Naive B cell (primary cell): Measurements from ENCODE around the gene SLC6A9. TPM values are rescaled to one million over a fixed set of nuclear protein-coding genes. Genes with fewer than 3 reads are reported as not detected.

ENCODE experiments used
- ATAC-seq, 2 donors: fragments of 150-1000 bp; cut with Tn5 transposase; 2 replicates each; pipeline ENCODE4 v1.10.0; 2021; ENCODE audit warnings: low read depth in 2 of 2, mild to moderate bottlenecking in 2 of 2, moderate library complexity in 2 of 2
- DNase-seq: peaks from one replicate; pipeline ENCODE4 v3.0.0; 2022
- H3K27ac Mint-ChIP-seq, 6 donors: one replicate each; pipeline ENCODE4 v1.8.0; 2020 to 2022; ENCODE audit warnings: mild to moderate bottlenecking in 6 of 6, mixed read lengths in 6 of 6, moderate library complexity in 5 of 6, inconsistent platforms in 2 of 6
- H3K27me3 Mint-ChIP-seq, 3 donors: one replicate each; pipeline ENCODE4 v1.8.0; 2021 to 2022; ENCODE audit warnings: mixed read lengths in 3 of 3, mild to moderate bottlenecking in 1 of 3
- H3K36me3 Mint-ChIP-seq, 2 donors: one replicate each; pipeline ENCODE4 v1.8.0; 2020 to 2022; ENCODE audit warnings: mixed read lengths in 2 of 2, inconsistent platforms in 1 of 2, mild to moderate bottlenecking in 1 of 2
- H3K4me1 Mint-ChIP-seq, 3 donors: one replicate each; pipeline ENCODE4 v1.8.0; 2020 to 2022; ENCODE audit warnings: mixed read lengths in 3 of 3, inconsistent platforms in 1 of 3, mild to moderate bottlenecking in 1 of 3, moderate library complexity in 1 of 3
- H3K4me3 Mint-ChIP-seq, 8 donors: one replicate each; pipeline ENCODE4 v1.8.0; 2020 to 2022; ENCODE audit warnings: mild to moderate bottlenecking in 8 of 8, mixed read lengths in 8 of 8, moderate library complexity in 8 of 8, inconsistent platforms in 2 of 8
- H3K9me3 Mint-ChIP-seq, 7 donors: one replicate each; pipeline ENCODE4 v1.8.0; 2020 to 2022; ENCODE audit warnings: mixed read lengths in 7 of 7, mild to moderate bottlenecking in 5 of 7, inconsistent platforms in 2 of 7, moderate library complexity in 1 of 7
- polyA plus RNA-seq, 6 donors: library from polyadenylated mRNA; unstranded; fragments of 300-500 nt; fragmentation: Illumina TruSeq; gene quantifications; one replicate each; pipeline ENCODE4 v1.2.3, GENCODE V29; 2021; ENCODE audit warnings: low read depth in 6 of 6

SLC6A9 gene
- polyA plus RNA-seq, 6 donors from 2014 or later = not detected

DNA sequence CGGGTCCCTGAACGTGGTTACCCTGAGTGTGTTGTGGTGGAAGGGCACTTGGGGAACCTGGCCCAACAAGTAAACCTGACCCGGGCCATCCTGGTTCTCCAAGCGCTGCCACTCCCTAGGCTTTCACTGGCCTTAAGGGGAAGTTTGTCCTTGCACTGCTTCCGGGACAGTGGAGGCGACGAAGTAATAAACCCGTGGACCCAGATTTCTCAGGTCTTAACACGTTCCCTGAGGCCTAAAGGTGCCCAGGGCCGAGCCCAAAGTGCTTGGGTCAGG lies 40.1 kb downstream of the SLC6A9 start:
- H3K4me1 Mint-ChIP-seq = peaks cover 24 to 38% (median 36%) of the 10 kb centered on the region in 3 donors
- no peak for ATAC-seq
- H3K9me3 Mint-ChIP-seq = no peaks in the 10 kb centered on the region
- H3K27ac Mint-ChIP-seq = peak overlapping the region in 4 of 6 donors; percentile 69 to 96 (median 92)
- H3K4me3 Mint-ChIP-seq = peak overlapping the region; percentile 91 to 98 (median 95)
- DNase-seq = no peak
- no peaks in the 10 kb centered on the region for H3K27me3 Mint-ChIP-seq
- H3K36me3 Mint-ChIP-seq = no peaks in the 10 kb centered on the region

DNA sequence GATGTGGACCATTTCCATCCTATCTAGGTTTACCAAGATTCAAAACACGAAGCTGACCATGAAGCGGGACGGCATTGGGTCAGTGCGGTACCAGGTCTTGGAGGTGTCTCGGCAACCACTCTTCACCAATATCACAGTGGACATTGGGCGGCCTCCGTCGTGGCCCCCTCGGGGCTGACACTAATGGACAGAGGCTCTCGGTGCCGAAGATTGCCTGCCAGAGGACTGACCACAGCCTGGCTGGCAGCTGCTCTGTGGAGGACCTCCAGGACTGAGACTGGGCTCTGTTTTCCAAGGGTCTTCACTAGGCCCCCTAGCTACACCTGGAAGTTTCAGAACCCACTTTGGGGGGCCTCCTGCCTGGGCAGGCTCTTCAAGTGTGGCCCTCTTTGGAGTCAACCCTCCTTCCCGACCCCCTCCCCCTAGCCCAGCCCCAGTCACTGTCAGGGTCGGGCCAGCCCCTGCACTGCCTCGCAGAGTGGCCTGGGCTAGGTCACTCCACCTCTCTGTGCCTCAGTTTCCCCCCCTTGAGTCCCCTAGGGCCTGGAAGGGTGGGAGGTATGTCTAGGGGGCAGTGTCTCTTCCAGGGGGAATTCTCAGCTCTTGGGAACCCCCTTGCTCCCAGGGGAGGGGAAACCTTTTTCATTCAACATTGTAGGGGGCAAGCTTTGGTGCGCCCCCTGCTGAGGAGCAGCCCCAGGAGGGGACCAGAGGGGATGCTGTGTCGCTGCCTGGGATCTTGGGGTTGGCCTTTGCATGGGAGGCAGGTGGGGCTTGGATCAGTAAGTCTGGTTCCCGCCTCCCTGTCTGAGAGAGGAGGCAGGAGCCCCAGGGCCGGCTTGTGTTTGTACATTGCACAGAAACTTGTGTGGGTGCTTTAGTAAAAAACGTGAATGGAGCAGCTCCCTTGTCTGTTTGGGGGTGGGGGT lies 40.7 kb downstream of the SLC6A9 start:
- DNase-seq = no peak
- H3K9me3 Mint-ChIP-seq = no peaks in the 10 kb centered on the region
- peaks cover 24 to 38% (median 36%) of the 10 kb centered on the region in 3 donors for H3K4me1 Mint-ChIP-seq
- H3K36me3 Mint-ChIP-seq = no peaks in the 10 kb centered on the region
- H3K4me3 Mint-ChIP-seq = peak overlapping the region; percentile 91 to 98 (median 95)
- ATAC-seq = no peak
- H3K27me3 Mint-ChIP-seq = no peaks in the 10 kb centered on the region
- H3K27ac Mint-ChIP-seq = peak overlapping the region in 3 of 6 donors; percentile 15 to 96 (median 89)

- H3K4me1 Mint-ChIP-seq = peaks cover 8 to 17% (median 11%) of the 10 kb centered on the region in 3 donors
- no peaks in the 10 kb centered on the region for H3K27me3 Mint-ChIP-seq
- no peaks in the 10 kb centered on the region for H3K36me3 Mint-ChIP-seq
- peak overlapping the region in 1 of 8 donors; percentile 43 for H3K4me3 Mint-ChIP-seq
- peak overlapping the region in 1 of 6 donors; percentile 44 for H3K27ac Mint-ChIP-seq
- no peaks in the 10 kb centered on the region for H3K9me3 Mint-ChIP-seq
- DNase-seq (no peak), ATAC-seq (no peak)
Measured at GRCh38 chr1:43987159-43987902, 43.9 kb downstream of the SLC6A9 start.

DNA sequence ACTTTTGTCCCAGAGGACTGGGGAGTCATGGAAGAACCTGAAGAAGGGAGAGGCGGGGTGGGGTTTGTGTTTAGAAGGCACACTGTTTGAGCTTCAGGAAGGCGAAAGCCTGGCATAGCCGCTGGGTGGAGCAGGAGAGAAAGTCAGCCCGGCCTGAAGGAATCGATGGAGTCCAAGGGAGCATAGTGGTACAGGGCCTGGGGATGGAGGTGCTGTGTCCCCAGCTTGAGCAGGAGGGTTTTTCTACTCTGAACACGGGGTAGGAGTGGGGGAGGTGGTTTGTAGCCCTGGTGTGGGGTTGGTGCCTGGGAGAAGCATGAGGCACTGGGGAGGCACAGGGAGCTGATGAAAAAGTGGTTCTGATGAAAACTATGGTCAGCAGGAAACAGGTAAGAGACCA lies 44.5 kb downstream of the SLC6A9 start:
- no peaks in the 10 kb centered on the region for H3K36me3 Mint-ChIP-seq
- no peak for DNase-seq
- H3K27ac Mint-ChIP-seq = no peak overlapping the region
- peaks cover 3 to 10% (median 8%) of the 10 kb centered on the region in 3 donors for H3K4me1 Mint-ChIP-seq
- H3K9me3 Mint-ChIP-seq = no peaks in the 10 kb centered on the region
- no peaks in the 10 kb centered on the region for H3K27me3 Mint-ChIP-seq
- ATAC-seq = no peak
- H3K4me3 Mint-ChIP-seq = peak overlapping the region in 1 of 8 donors; percentile 70

- no peak for DNase-seq
- Mint-ChIP-seq H3K27me3 (no peaks in the 10 kb centered on the region), H3K9me3 (no peaks in the 10 kb centered on the region), H3K4me3 (peak overlapping the region in 1 of 8 donors; percentile 70), H3K27ac (peak overlapping the region in 1 of 6 donors; percentile 28), H3K36me3 (no peaks in the 10 kb centered on the region), H3K4me1 (peaks cover 3 to 5% (median 3%) of the 10 kb centered on the region in 3 donors)
- no peak for ATAC-seq
Measured at GRCh38 chr1:43985984-43986595, 45.2 kb downstream of the SLC6A9 start.

- DNase-seq (no peak), ATAC-seq (no peak)
- Mint-ChIP-seq H3K4me3 (peak overlapping the region in 1 of 8 donors; percentile 6), H3K4me1 (peaks cover 9 to 11% (median 10%) of the 10 kb centered on the region in 3 donors), H3K27me3 (no peaks in the 10 kb centered on the region), H3K9me3 (no peaks in the 10 kb centered on the region), H3K36me3 (no peaks in the 10 kb centered on the region), H3K27ac (no peak overlapping the region)
Measured at GRCh38 chr1:43984855-43985254, 46.4 kb downstream of the SLC6A9 start.

GRCh38 chr1:43983253-43983899 lies 47.9 kb downstream of the SLC6A9 start:
- H3K4me3 Mint-ChIP-seq = peak overlapping the region in 1 of 8 donors; percentile 9
- ATAC-seq = no peak
- no peaks in the 10 kb centered on the region for H3K9me3 Mint-ChIP-seq
- no peaks in the 10 kb centered on the region for H3K27me3 Mint-ChIP-seq
- no peak for DNase-seq
- no peaks in the 10 kb centered on the region for H3K36me3 Mint-ChIP-seq
- H3K27ac Mint-ChIP-seq = no peak overlapping the region
- H3K4me1 Mint-ChIP-seq = peaks cover 12 to 18% (median 16%) of the 10 kb centered on the region in 3 donors

DNA sequence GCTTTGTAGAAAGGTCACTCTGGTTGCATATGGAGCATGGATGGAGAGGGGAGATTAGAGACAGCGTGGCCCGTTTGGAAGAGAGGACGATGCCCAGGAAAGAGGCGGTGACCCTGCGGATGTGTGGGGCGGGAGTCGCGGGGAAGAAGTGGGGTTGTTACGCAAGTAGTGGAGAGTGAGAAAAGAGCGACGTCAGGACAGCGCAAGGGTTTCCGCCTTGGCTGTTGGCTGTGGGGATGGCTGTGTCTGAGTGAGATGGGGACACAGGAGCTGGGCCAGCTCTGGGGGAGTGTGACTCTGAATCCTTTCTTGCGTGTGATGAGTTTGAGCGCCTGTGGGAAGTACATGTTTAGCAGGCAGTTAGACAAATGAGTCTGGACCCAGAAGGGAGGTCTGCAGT lies 48.5 kb downstream of the SLC6A9 start:
- H3K4me3 Mint-ChIP-seq = no peak overlapping the region
- peaks cover 0 to 4% of the 10 kb centered on the region in 2 donors for H3K36me3 Mint-ChIP-seq
- no peak overlapping the region for H3K27ac Mint-ChIP-seq
- peaks cover 17 to 24% (median 22%) of the 10 kb centered on the region in 3 donors for H3K4me1 Mint-ChIP-seq
- ATAC-seq (no peak), DNase-seq (no peak)
- no peaks in the 10 kb centered on the region for H3K27me3 Mint-ChIP-seq
- no peaks in the 10 kb centered on the region for H3K9me3 Mint-ChIP-seq

DNA sequence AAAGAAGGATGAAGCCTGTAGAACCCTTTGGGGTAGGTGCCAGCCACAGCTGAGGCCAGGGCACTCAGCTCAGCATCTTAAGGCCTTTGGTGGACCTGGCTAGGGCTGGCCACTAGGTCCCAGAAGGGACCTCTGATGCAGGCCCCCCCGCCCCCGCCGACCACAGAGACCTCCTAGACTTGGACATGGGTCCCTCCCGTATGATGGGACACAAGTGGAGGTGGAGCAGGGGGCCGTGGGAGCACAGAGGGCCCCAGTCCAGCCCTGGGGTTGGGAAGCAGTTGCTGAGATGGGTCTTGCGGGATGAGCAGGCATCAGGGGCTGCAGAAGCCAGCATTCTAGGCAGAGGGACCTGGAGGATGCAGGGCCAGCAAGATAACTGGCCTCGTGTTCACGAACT lies 49.0 kb downstream of the SLC6A9 start:
- Mint-ChIP-seq H3K27me3 (no peaks in the 10 kb centered on the region), H3K9me3 (no peaks in the 10 kb centered on the region), H3K36me3 (peaks cover 3 to 9% of the 10 kb centered on the region in 2 donors), H3K4me3 (no peak overlapping the region), H3K4me1 (peaks cover 23 to 30% (median 27%) of the 10 kb centered on the region in 3 donors), H3K27ac (no peak overlapping the region)
- DNase-seq = no peak
- ATAC-seq = no peak

- Mint-ChIP-seq H3K27ac (no peak overlapping the region), H3K4me1 (peaks cover 29 to 36% (median 33%) of the 10 kb centered on the region in 3 donors), H3K4me3 (no peak overlapping the region), H3K27me3 (no peaks in the 10 kb centered on the region), H3K9me3 (no peaks in the 10 kb centered on the region), H3K36me3 (peaks cover 8 to 16% of the 10 kb centered on the region in 2 donors)
- DNase-seq = no peak
- no peak for ATAC-seq
Measured at GRCh38 chr1:43981636-43982035, 49.6 kb downstream of the SLC6A9 start.

DNA sequence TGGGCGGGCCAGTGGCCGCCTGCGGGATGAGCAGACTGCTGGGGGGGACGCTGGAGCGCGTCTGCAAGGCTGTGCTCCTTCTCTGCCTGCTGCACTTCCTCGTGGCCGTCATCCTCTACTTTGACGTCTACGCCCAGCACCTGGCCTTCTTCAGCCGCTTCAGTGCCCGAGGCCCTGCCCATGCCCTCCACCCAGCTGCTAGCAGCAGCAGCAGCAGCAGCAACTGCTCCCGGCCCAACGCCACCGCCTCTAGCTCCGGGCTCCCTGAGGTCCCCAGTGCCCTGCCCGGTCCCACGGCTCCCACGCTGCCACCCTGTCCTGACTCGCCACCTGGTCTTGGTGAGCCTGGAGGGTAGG lies 50.1 kb downstream of the SLC6A9 start:
- Mint-ChIP-seq H3K4me3 (peak overlapping the region in 3 of 8 donors; percentile 5 to 81 (median 18)), H3K27ac (peak overlapping the region in 1 of 6 donors; percentile 36), H3K9me3 (no peaks in the 10 kb centered on the region), H3K27me3 (no peaks in the 10 kb centered on the region), H3K36me3 (peaks cover 8 to 18% of the 10 kb centered on the region in 2 donors), H3K4me1 (peaks cover 33 to 41% (median 39%) of the 10 kb centered on the region in 3 donors)
- DNase-seq = peak; percentile 34
- peak; percentile 25 to 34 for ATAC-seq

DNA sequence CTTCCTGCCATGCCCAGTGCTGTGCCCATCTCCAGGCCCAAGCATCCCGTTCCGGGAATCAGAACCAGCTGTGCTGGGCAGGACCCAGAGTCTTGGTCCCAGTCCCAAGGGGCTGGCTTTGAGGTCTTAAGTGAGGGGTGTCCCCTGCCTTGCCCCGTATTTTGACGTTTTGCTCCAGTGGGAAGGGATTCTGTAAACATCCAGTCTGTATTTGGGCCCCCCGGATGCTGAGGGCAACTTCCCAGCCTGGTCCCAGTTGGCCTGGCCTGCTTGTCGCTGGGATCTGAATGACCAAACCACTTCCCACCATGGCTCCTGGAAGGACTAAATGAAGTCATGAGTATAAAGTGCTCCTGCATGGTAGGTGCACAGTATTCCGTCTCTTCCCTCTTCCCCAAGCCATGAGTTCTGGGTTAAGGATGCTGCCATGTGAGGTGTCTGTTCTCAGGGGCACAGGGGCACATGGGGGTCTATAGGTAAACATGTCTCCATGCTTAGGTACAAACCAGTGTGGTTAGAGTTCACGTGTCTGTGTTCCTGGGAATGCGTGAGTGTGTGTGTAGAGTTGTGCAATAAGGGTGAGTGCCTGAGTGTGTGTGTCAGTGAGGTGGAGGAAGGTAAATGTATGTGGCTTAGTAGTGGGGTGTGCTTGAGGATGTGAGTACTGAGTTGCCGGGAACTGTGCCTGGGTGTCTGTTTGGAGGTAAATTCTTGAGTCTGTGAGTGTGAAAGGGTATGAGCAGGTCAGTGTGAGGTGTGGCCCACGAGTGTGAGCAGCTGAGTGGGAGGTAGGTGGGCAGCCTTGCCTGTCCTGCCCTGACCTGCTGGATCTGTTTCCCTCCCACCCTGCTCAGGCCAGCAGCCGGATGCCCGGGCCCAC lies 50.8 kb downstream of the SLC6A9 start:
- Mint-ChIP-seq H3K27ac (peak overlapping the region in 4 of 6 donors; percentile 0 to 88 (median 6)), H3K4me3 (peak overlapping the region; percentile 79 to 93 (median 88)), H3K27me3 (no peaks in the 10 kb centered on the region), H3K9me3 (no peaks in the 10 kb centered on the region), H3K4me1 (peaks cover 38 to 47% (median 45%) of the 10 kb centered on the region in 3 donors), H3K36me3 (peaks cover 8 to 18% of the 10 kb centered on the region in 2 donors)
- DNase-seq (no peak), ATAC-seq (peak in 1 of 2 donors; percentile 17)
